Thyroid gland (tissue), 4 donors: ENCODE data around the gene SVBP. TPM values are rescaled to one million over a fixed set of nuclear protein-coding genes. Genes with fewer than 3 reads are reported as not detected.

ENCODE experiments used
- DNase-seq, 2 donors: peaks; one replicate each; pipeline ENCODE4 v3.0.0-alpha.2; 2019
- H3K27ac ChIP-seq, 3 donors: fragments of 200-600 bp; sonication (generic); 1 replicate in 2 of 3; 2 replicates in 1 of 3; pipeline ENCODE4 v1.5.1; 2016 to 2019; ENCODE audit warnings: mild to moderate bottlenecking in 1 of 3, moderate library complexity in 1 of 3
- H3K27me3 ChIP-seq: fragments of 200-600 bp; sonication (generic); one replicate; pipeline ENCODE4 v1.5.1; 2019
- H3K36me3 ChIP-seq, 2 donors: fragments of 200-600 bp; sonication (generic); one replicate each; pipeline ENCODE4 v1.5.1; 2016 to 2019
- H3K4me1 ChIP-seq, 2 donors: fragments of 200-600 bp; sonication (generic); one replicate each; pipeline ENCODE4 v1.5.1; 2017 to 2019
- H3K4me3 ChIP-seq, 3 donors: fragments of 200-600 bp; sonication (generic); replicated peaks in 1 of 3; 1 replicate in 2 of 3; 2 replicates in 1 of 3; pipeline ENCODE4 v1.5.1; 2016; ENCODE audit warnings: mild to moderate bottlenecking in 1 of 3
- H3K9me3 ChIP-seq: fragments of 200-600 bp; sonication (generic); one replicate; pipeline ENCODE4 v1.5.1; 2017
- CTCF ChIP-seq, 6 experiments: fragments of 200-600 bp in 3 of 6; fragments of 450-650 bp in 3 of 6; sonication (generic) in 3 of 6; IDR thresholded peaks; one replicate each; pipeline ENCODE4 v1.5.1; 2016 to 2019; ENCODE audit warnings: antibody characterized with exemption in 6 of 6, mild to moderate bottlenecking in 2 of 6, inconsistent platforms in 1 of 6, moderate library complexity in 1 of 6
- POLR2A ChIP-seq, 2 donors: fragments of 450-650 bp; IDR thresholded peaks; one replicate each; pipeline ENCODE4 v1.6.1; 2017; ENCODE audit warnings: antibody characterized with exemption in 2 of 2, mild to moderate bottlenecking in 2 of 2, moderate library complexity in 1 of 2
- WGBS, 2 donors: methylation state at CpG; one replicate each; pipeline ENCODE4 v1.1.5; 2017; 5-methylcytosine and 5-hydroxymethylcytosine counted together
- intact Hi-C: fragments of 100-400 bp; cut with DNase I; formaldehyde crosslinking; loops from one replicate; pipeline ENCODE4 v1.15.1; 2023
- total RNA-seq, 4 donors: library from RNA; depleted of rRNA; stranded (reverse); fragments of >200 nt; gene quantifications; one replicate each; pipeline ENCODE4 v1.2.3, GENCODE V29; 2016

SVBP gene
- total RNA-seq, 4 donors from 2014 or later = 20.4 to 29.0 (median 21.6) TPM

GRCh38 chr1:42838482-42839190 is 21.4 kb upstream of the SVBP start:
- TF ChIP-seq CTCF (IDR thresholded peaks at IDR 0.05) (no peak), POLR2A (IDR thresholded peaks at IDR 0.05) (no peak)
- no peak for DNase-seq
- intact Hi-C loops = no loop called here
- Histone ChIP-seq H3K27me3 (no peaks in the 10 kb centered on the region), H3K36me3 (peaks cover 0 to 9% of the 10 kb centered on the region in 2 donors), H3K27ac (no peak overlapping the region), H3K4me3 (no peak overlapping the region), H3K4me1 (no peaks in the 10 kb centered on the region), H3K9me3 (no peaks in the 10 kb centered on the region)
- 88 to 91% methylated on average over 7 of the region's 7 CpGs for WGBS, 2 donors

GRCh38 chr1:42837709-42838108 is 20.5 kb upstream of the SVBP start:
- DNase-seq = no peak
- TF ChIP-seq POLR2A (IDR thresholded peaks at IDR 0.05) (no peak), CTCF (IDR thresholded peaks at IDR 0.05) (no peak)
- no peaks in the 10 kb centered on the region for H3K27me3 ChIP-seq
- peaks cover 0 to 9% of the 10 kb centered on the region in 2 donors for H3K36me3 ChIP-seq
- H3K9me3 ChIP-seq = no peaks in the 10 kb centered on the region
- intact Hi-C loops = no loop called here
- no peak overlapping the region for H3K27ac ChIP-seq
- H3K4me3 ChIP-seq = no peak overlapping the region
- no peaks in the 10 kb centered on the region for H3K4me1 ChIP-seq
- 61 to 67% methylated on average over 3 of the region's 3 CpGs for WGBS, 2 donors

- Histone ChIP-seq H3K4me1 (no peaks in the 10 kb centered on the region), H3K36me3 (peaks cover 0 to 3% of the 10 kb centered on the region in 2 donors), H3K27me3 (no peaks in the 10 kb centered on the region), H3K9me3 (no peaks in the 10 kb centered on the region), H3K27ac (no peak overlapping the region), H3K4me3 (no peak overlapping the region)
- no peak for DNase-seq
- TF ChIP-seq POLR2A (IDR thresholded peaks at IDR 0.05) = no peak
- no peak for TF ChIP-seq CTCF (IDR thresholded peaks at IDR 0.05)
- intact Hi-C loops = no loop called here
- 91 to 96% methylated on average over 2 of the region's 2 CpGs for WGBS, 2 donors
Measured at GRCh38 chr1:42835422-42835821, 18.2 kb upstream of the SVBP start.

GRCh38 chr1:42834803-42835202 is 17.6 kb upstream of the SVBP start:
- WGBS, 2 donors = 75 to 76% methylated on average over 5 of the region's 5 CpGs
- DNase-seq = no peak
- Histone ChIP-seq H3K4me1 (no peaks in the 10 kb centered on the region), H3K4me3 (no peak overlapping the region), H3K27ac (no peak overlapping the region), H3K27me3 (no peaks in the 10 kb centered on the region), H3K9me3 (no peaks in the 10 kb centered on the region), H3K36me3 (peaks cover 0 to 3% of the 10 kb centered on the region in 2 donors)
- TF ChIP-seq CTCF (IDR thresholded peaks at IDR 0.05) (no peak), POLR2A (IDR thresholded peaks at IDR 0.05) (no peak)
- intact Hi-C loops = no loop called here

GRCh38 chr1:42833981-42834380 is 16.8 kb upstream of the SVBP start:
- no peaks in the 10 kb centered on the region for H3K4me1 ChIP-seq
- no peak overlapping the region for H3K4me3 ChIP-seq
- 86 to 89% methylated on average over 4 of the region's 4 CpGs for WGBS, 2 donors
- no peaks in the 10 kb centered on the region for H3K27me3 ChIP-seq
- intact Hi-C loops = no loop called here
- no peak for DNase-seq
- TF ChIP-seq POLR2A (IDR thresholded peaks at IDR 0.05) (no peak), CTCF (IDR thresholded peaks at IDR 0.05) (no peak)
- H3K9me3 ChIP-seq = no peaks in the 10 kb centered on the region
- H3K36me3 ChIP-seq = peaks cover 0 to 3% of the 10 kb centered on the region in 2 donors
- H3K27ac ChIP-seq = no peak overlapping the region
